Lower leg skin (tissue), 3 donors: Measurements from ENCODE around the gene NLRP6.

Experiments used
- POLR2A ChIP-seq, 2 donors: fragments of 450-650 bp; IDR thresholded peaks; one replicate each; pipeline ENCODE4 v1.6.1; 2016 to 2017; ENCODE audit warnings: antibody characterized with exemption in 2 of 2, mild to moderate bottlenecking in 1 of 2, moderate library complexity in 1 of 2
- TF ChIP-seq, protein P1 (sequence below), 3 donors: fragments of 450-650 bp; IDR thresholded peaks; one replicate each; pipeline ENCODE4 v1.5.1; 2016; ENCODE audit warnings: antibody characterized with exemption in 3 of 3, mild to moderate bottlenecking in 3 of 3, moderate library complexity in 2 of 3

DNA sequence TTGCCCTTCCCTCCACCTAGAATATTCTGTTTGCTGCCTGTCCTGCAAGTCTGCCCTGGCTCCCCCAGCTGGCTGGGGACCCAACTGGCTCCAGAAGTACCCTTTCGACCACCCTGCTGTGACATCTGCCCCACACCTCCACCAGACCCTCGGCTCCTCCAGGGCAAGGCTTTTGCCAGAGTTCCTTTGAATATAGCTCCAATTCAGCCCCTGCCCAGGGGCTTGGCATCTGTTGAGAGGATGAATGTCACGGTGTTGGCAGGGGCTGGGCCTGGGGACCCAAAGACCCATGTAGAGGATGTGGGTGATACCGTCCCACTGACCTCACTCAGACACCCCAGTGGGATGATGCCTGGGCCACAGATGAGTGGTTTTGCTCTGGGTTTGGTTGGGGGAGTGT lies 4.0 kb downstream of the NLRP6 start:
- TF ChIP-seq, protein P1, sequence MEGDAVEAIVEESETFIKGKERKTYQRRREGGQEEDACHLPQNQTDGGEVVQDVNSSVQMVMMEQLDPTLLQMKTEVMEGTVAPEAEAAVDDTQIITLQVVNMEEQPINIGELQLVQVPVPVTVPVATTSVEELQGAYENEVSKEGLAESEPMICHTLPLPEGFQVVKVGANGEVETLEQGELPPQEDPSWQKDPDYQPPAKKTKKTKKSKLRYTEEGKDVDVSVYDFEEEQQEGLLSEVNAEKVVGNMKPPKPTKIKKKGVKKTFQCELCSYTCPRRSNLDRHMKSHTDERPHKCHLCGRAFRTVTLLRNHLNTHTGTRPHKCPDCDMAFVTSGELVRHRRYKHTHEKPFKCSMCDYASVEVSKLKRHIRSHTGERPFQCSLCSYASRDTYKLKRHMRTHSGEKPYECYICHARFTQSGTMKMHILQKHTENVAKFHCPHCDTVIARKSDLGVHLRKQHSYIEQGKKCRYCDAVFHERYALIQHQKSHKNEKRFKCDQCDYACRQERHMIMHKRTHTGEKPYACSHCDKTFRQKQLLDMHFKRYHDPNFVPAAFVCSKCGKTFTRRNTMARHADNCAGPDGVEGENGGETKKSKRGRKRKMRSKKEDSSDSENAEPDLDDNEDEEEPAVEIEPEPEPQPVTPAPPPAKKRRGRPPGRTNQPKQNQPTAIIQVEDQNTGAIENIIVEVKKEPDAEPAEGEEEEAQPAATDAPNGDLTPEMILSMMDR (IDR thresholded peaks at IDR 0.05) = no peak
- TF ChIP-seq POLR2A (IDR thresholded peaks at IDR 0.05) = no peak
